Muscle layer of duodenum (tissue), 2 donors: Measurements from ENCODE around the gene PPFIA2.

Experiments
- H3K27ac ChIP-seq: one replicate; pipeline ENCODE4 v1.7.0; 2013; ENCODE audit warnings: mild to moderate bottlenecking, low read length
- H3K27me3 ChIP-seq: one replicate; pipeline ENCODE4 v1.7.0; 2013; ENCODE audit warnings: low read depth, mild to moderate bottlenecking, control low read depth, low read length
- H3K36me3 ChIP-seq, 2 donors: one replicate each; pipeline ENCODE4 v1.7.0; 2013; ENCODE audit warnings: low read length in 2 of 2, control low read depth in 1 of 2, mild to moderate bottlenecking in 1 of 2; ENCODE audit not compliant: insufficient read depth in 2 of 2, control insufficient read depth in 1 of 2
- H3K4me1 ChIP-seq, 2 donors: one replicate each; pipeline ENCODE4 v1.7.0; 2013; ENCODE audit warnings: low read length in 2 of 2, mild to moderate bottlenecking in 2 of 2, control low read depth in 1 of 2, moderate library complexity in 1 of 2; ENCODE audit not compliant: insufficient read depth in 2 of 2, control insufficient read depth in 1 of 2
- H3K4me3 ChIP-seq, 2 donors: one replicate each; pipeline ENCODE4 v1.7.0; 2013; ENCODE audit warnings: low read length in 2 of 2, low read depth in 1 of 2, mild to moderate bottlenecking in 1 of 2
- H3K9me3 ChIP-seq, 2 donors: one replicate each; pipeline ENCODE4 v1.7.0; 2013; ENCODE audit warnings: low read length in 2 of 2, control low read depth in 1 of 2, mild to moderate bottlenecking in 1 of 2; ENCODE audit not compliant: control insufficient read depth in 1 of 2
- donor health status: healthy.

The PPFIA2 gene

DNA sequence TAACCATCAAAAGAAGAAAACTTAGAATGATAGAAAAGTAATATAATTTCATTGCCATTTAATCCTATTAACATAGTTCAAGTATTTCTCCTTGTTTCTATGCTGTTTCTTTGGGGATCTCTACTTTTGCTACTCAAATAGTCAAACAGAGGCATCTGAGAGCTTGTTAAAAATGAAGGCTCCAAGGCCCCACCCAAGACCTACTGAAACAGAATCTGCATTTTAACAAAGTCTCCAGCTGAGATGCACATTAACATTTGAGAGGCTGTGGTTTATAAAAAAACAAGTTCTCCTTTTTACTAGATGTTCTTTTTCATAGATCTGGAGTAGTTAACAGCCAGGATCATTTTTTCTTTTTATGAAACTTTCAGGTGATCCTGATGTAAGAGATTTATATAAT, 31.8 kb downstream of the PPFIA2 start:
- Histone ChIP-seq H3K27me3 (no peaks in the 10 kb centered on the region), H3K4me3 (no peak overlapping the region), H3K9me3 (no peaks in the 10 kb centered on the region), H3K36me3 (no peaks in the 10 kb centered on the region), H3K27ac (no peak overlapping the region), H3K4me1 (no peaks in the 10 kb centered on the region)

DNA sequence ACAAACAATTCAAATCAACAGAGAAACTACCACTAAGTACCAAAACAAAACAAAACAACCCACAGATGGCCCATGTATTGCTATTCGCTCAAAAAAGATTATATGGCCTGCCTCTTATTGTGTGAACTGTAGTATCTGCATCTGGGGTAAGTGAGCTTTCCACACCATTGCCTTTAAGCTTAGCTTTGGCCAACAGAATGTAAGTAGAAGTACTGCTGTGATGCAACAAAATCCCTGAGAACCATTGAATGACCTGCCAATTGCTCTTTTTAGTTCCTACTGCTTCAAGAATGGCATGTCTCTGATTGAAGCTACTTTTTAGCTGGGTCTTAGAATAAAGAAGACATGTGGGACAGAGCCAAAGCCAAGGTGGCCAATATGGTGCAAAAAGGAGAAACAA, 32.5 kb downstream of the PPFIA2 start:
- Histone ChIP-seq H3K9me3 (no peaks in the 10 kb centered on the region), H3K4me1 (no peaks in the 10 kb centered on the region), H3K27me3 (no peaks in the 10 kb centered on the region), H3K27ac (no peak overlapping the region), H3K4me3 (no peak overlapping the region), H3K36me3 (no peaks in the 10 kb centered on the region)

DNA sequence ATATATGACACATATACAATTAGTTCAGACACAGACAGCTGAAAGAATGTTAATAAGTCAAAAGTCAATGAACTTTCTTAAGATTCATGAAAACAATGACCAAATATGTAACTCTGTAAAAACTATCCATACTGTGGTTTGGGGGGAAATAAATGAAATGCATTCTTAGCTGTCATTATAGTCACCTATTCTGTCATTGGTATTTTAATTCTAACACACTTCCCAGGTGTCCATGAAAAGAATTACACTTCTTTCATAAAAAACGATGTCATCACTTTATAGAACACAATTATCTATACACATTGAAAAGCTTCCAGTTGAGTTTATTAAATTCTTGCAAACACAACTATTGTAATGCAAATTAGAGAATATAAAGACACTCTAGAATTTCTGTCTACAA, 35.8 kb downstream of the PPFIA2 start:
- H3K9me3 ChIP-seq: no peaks in the 10 kb centered on the region
- H3K4me1 ChIP-seq: no peaks in the 10 kb centered on the region
- no peaks in the 10 kb centered on the region for H3K27me3 ChIP-seq
- no peaks in the 10 kb centered on the region for H3K36me3 ChIP-seq
- no peak overlapping the region for H3K4me3 ChIP-seq
- H3K27ac ChIP-seq: no peak overlapping the region

DNA sequence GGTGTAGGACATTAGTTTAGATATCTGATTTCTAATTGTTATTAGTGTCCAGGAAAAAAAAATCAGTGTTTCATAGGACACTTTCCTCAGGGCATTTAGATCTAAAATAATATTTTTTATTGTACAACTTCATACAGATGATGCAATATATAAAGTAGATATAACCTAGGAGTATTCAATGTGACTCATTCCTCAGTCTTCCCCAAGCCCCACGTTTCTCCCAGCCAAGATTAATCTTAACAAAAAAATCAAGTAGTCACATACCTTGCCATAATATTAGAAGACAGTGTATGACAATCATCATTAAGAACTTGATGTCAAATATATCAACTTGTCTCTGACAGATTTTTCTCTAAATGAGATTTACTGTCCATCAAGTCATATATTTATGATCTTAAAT, 37.1 kb downstream of the PPFIA2 start:
- Histone ChIP-seq H3K36me3 (no peaks in the 10 kb centered on the region), H3K4me3 (no peak overlapping the region), H3K9me3 (no peaks in the 10 kb centered on the region), H3K4me1 (no peaks in the 10 kb centered on the region), H3K27me3 (no peaks in the 10 kb centered on the region), H3K27ac (no peak overlapping the region)

DNA sequence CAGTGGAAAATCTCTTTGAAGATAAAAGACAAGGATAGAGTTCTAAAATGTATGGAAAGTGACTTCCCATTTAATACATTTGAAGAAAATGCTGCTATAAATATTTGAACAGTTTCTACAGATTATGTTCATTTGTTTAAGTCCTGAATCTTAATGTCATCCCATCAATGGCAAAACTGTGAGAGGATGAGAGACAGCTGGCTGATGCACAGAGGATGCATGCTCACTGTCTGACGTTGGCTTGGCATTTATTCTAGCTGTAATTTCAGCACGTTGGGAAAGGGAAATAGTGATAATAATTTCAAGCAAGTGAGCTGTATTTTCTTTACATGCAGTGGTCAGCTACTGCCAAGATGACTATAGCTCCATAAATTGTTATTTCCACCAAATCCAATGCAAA, 40.5 kb downstream of the PPFIA2 start:
- no peak overlapping the region for H3K4me3 ChIP-seq
- no peaks in the 10 kb centered on the region for H3K4me1 ChIP-seq
- H3K9me3 ChIP-seq: no peaks in the 10 kb centered on the region
- no peak overlapping the region for H3K27ac ChIP-seq
- no peaks in the 10 kb centered on the region for H3K27me3 ChIP-seq
- no peaks in the 10 kb centered on the region for H3K36me3 ChIP-seq

DNA sequence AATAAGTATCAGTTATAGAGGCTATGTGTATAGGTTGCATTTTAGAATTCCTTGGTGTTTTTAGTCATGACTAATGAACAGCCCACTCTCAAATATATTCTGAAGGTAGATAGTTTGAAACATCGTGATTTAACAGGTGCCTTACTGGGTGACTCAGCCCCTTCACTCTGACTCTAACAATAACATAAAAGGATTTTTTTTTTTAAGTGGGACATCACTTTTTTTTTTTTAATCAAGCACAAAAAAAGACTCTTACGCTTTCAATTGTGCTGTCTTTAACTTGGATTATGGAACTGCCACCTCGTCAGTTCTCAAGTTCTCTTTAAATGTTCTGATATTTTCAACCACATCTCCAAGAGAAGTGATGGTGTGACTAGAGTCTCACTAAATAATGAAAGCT, 46.6 kb downstream of the PPFIA2 start:
- H3K27me3 ChIP-seq: no peaks in the 10 kb centered on the region
- no peak overlapping the region for H3K4me3 ChIP-seq
- no peaks in the 10 kb centered on the region for H3K36me3 ChIP-seq
- no peaks in the 10 kb centered on the region for H3K4me1 ChIP-seq
- no peak overlapping the region for H3K27ac ChIP-seq
- no peaks in the 10 kb centered on the region for H3K9me3 ChIP-seq

DNA sequence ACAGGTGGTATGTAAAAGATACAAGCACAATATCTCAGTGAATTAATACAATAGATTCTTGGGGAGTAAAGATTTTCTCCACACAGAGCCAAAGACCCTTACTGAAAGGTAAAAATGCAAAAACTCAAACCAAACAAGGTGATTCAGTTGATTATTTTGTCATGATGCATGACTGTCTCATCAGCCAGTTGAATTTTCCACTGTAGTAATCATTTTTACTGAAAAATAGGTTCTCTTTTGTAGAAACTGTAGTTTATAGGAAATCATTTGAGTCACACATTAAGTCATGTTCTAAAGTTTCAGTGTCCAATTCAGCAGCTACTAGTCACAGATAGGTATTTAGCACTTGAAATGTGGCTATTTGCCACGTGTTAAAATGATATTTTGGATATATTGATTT, 53.6 kb downstream of the PPFIA2 start:
- no peaks in the 10 kb centered on the region for H3K27me3 ChIP-seq
- no peaks in the 10 kb centered on the region for H3K36me3 ChIP-seq
- H3K9me3 ChIP-seq: no peaks in the 10 kb centered on the region
- no peak overlapping the region for H3K27ac ChIP-seq
- H3K4me1 ChIP-seq: no peaks in the 10 kb centered on the region
- H3K4me3 ChIP-seq: no peak overlapping the region

DNA sequence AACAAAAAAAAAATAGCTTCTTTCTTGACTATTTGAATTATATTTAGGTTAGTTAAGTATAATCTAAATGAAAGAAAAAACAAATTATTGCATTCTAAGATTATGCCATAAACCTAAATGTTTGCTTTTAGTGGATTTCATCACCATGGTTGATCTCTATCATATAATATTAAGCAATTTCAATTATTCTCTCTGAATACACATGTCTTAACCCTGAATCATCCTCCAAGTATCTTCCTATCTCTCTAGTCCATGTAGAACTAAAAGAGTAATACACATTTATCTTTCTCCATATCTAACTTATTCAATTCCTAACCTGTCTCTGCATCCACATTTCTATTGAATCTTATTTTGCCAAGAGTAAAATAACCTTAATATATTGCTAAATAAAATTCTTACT, 59.6 kb downstream of the PPFIA2 start:
- no peaks in the 10 kb centered on the region for H3K36me3 ChIP-seq
- no peak overlapping the region for H3K4me3 ChIP-seq
- no peaks in the 10 kb centered on the region for H3K9me3 ChIP-seq
- H3K4me1 ChIP-seq: no peaks in the 10 kb centered on the region
- H3K27me3 ChIP-seq: no peaks in the 10 kb centered on the region
- H3K27ac ChIP-seq: no peak overlapping the region

DNA sequence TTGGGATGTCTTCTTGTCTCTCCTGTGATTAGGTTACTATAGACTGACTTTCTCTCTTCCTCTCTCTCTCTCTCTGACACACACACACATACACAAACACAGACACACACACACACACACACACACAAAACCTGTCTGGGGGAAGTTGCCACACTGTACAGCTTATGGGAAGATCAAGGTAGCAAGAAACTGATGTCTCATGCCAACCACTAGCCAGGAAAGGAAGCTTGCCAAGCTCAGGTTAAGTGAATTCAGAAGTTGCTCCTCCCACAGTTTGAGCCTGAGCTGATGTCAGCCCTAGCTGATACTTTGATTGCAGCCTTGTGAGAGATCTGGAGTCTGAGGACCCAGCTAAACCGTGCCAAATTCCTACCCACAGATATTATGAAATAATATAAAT, 67.1 kb downstream of the PPFIA2 start:
- H3K27ac ChIP-seq: no peak overlapping the region
- no peak overlapping the region for H3K4me3 ChIP-seq
- H3K27me3 ChIP-seq: no peaks in the 10 kb centered on the region
- no peaks in the 10 kb centered on the region for H3K36me3 ChIP-seq
- H3K4me1 ChIP-seq: no peaks in the 10 kb centered on the region
- H3K9me3 ChIP-seq: no peaks in the 10 kb centered on the region

DNA sequence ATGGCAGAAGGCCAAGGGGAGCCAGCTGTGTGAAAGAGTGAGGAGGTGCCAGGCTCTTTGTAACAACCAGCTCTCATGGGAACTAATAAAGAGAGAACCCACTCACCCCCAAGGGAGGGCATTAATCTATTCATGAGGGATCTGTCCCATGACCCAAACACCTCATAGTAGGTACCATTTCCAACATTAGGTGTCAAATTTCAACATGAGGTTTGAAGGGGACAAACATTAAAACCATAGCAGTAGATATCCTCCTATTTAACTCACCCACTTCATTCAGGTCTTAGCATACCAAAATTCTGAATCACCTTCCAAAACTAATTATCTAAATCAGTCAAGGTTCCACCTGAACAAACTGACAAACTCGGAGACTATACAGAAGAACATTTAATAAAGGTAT, 75.3 kb downstream of the PPFIA2 start:
- H3K4me1 ChIP-seq: no peaks in the 10 kb centered on the region
- no peaks in the 10 kb centered on the region for H3K36me3 ChIP-seq

DNA sequence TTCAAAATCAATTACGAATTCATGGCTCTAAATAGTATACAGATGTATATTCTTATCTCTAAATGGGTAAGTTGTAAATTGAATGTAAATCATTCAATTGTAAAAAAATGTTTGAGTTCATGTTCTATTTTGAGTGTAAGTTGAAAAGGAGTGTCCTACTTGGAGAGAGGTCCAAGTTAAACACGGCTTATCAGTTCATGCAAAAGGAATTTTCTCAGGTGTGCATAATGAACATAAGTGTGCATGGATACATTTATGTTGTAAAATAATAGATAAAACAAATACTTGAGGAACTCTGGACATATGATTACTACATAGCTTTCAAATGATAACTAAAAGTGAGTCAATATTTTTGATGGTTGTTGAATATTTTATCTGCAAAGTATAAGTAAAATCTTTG, 79.5 kb downstream of the PPFIA2 start:
- Histone ChIP-seq H3K27me3 (no peaks in the 10 kb centered on the region), H3K36me3 (no peaks in the 10 kb centered on the region), H3K4me1 (no peaks in the 10 kb centered on the region), H3K27ac (no peak overlapping the region), H3K9me3 (no peaks in the 10 kb centered on the region), H3K4me3 (no peak overlapping the region)

More for the DNA sequence above, 75.3 kb downstream of the PPFIA2 start:
- no peaks in the 10 kb centered on the region for H3K27me3 ChIP-seq
- no peak overlapping the region for H3K27ac ChIP-seq
- no peaks in the 10 kb centered on the region for H3K9me3 ChIP-seq
- H3K4me3 ChIP-seq: no peak overlapping the region

DNA sequence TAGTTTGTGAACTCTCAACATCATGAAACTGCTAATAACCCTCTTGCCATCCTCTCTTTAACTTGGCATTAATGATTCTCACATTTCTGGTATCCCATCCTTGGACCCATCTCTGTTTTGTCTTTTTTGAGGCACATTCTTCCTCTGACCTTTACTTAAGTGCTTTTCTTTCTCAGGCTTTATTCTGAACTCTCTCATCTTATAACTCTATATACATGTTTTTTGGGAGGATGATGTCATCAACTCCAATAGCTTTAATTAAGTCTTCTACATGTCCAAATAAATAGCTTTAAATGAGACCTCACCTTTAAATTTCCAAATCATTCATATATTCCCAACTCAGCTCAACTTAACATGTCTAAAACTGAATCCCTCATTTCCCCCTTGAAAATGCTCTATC, 88.4 kb downstream of the PPFIA2 start:
- H3K9me3 ChIP-seq: no peaks in the 10 kb centered on the region
- no peaks in the 10 kb centered on the region for H3K27me3 ChIP-seq
- no peaks in the 10 kb centered on the region for H3K4me1 ChIP-seq
- no peak overlapping the region for H3K4me3 ChIP-seq
- no peaks in the 10 kb centered on the region for H3K36me3 ChIP-seq
- no peak overlapping the region for H3K27ac ChIP-seq
